Cardiac fibroblast (primary cell): ENCODE data around the gene PDZD7.

ENCODE experiments used
- DNase-seq, 2 donors: peaks; one replicate each; pipeline versions ENCODE4 v3.0.0 to v3.0.0-alpha.2; 2010; ENCODE audit warnings: low read depth in 2 of 2
- H3K4me3 ChIP-seq, 2 donors: replicated peaks in 1 of 2; 1 replicate in 1 of 2; 2 replicates in 1 of 2; pipeline ENCODE4 v1.5.1; 2011; ENCODE audit warnings: low read depth in 2 of 2, low read length in 2 of 2, mild to moderate bottlenecking in 2 of 2, moderate library complexity in 1 of 2
- TF ChIP-seq, protein P1 (sequence below): IDR thresholded peaks from one replicate; pipeline ENCODE4 v1.5.1; 2011; ENCODE audit warnings: low read depth, mild to moderate bottlenecking, low read length, inconsistent platforms

The PDZD7 gene

DNA sequence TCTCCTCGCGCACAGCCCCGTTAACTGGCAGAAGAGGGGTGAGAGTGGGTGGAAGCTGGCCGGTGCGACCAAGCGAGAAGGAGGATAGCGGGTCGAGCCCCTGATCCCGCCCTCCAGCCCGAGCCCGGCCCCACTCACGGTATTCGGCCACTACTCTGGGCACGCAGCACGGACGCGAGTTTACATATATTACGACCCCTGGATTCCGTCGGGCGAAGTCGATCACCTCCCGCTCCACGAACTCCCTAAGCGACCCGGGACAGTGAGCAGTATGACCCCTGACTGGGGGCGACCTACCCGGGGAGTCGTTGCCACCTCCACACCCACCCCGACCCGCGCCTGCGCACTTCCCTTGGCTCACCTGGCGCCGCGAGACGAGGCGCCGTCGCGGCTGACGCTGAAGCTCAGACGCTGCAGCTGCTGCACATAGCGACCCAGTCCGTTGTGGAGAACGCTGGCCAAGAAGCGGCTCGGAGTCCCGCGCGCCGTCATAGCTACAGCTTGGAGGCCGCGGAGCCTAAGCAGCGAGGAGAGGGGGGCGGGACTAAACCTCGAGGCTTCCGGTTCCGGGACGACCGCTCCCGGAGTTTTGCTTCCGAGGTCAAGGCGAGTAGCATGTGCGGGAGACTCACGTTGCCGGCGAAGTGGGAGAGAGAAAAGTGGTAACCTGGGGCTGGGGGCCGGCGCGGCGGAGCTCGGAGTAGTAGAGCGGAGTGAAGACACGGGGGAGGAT, 43.8 kb downstream of the PDZD7 start, which contains the start of the genes MRPL43 and TWNK:
TSS of gene MRPL43 (minus strand) at position 546 of the 733 bp plus-strand sequence. CDS start at position 492, 54 bp downstream.
TSS of gene TWNK (plus strand) at position 592 of the 733 bp plus-strand sequence. CDS start 668 bp downstream, outside the sequence.
- TF ChIP-seq, protein P1, sequence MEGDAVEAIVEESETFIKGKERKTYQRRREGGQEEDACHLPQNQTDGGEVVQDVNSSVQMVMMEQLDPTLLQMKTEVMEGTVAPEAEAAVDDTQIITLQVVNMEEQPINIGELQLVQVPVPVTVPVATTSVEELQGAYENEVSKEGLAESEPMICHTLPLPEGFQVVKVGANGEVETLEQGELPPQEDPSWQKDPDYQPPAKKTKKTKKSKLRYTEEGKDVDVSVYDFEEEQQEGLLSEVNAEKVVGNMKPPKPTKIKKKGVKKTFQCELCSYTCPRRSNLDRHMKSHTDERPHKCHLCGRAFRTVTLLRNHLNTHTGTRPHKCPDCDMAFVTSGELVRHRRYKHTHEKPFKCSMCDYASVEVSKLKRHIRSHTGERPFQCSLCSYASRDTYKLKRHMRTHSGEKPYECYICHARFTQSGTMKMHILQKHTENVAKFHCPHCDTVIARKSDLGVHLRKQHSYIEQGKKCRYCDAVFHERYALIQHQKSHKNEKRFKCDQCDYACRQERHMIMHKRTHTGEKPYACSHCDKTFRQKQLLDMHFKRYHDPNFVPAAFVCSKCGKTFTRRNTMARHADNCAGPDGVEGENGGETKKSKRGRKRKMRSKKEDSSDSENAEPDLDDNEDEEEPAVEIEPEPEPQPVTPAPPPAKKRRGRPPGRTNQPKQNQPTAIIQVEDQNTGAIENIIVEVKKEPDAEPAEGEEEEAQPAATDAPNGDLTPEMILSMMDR = no peak
- peak within 1 kb of the TSS; percentile 97 to 100 for H3K4me3 ChIP-seq
- peak; percentile 73 to 77 for DNase-seq

DNA sequence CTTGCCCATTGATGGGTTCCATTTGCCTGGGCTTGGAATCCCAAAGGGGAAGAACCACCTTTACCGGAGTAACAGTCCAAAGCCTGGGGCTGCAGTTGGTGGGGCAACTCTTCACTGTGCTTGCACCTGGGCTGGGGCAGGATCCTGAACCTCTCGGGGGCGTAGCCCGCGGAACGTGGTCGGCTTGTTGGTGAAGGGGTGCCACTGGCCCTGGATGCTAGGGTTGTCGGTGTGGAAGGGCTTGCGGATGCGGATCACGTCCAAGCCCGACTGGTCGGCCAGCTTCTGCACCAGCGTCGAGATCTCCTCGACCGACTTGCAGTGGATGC, 44.3 kb downstream of the PDZD7 start:
- TF ChIP-seq, protein P1 = no peak

DNA sequence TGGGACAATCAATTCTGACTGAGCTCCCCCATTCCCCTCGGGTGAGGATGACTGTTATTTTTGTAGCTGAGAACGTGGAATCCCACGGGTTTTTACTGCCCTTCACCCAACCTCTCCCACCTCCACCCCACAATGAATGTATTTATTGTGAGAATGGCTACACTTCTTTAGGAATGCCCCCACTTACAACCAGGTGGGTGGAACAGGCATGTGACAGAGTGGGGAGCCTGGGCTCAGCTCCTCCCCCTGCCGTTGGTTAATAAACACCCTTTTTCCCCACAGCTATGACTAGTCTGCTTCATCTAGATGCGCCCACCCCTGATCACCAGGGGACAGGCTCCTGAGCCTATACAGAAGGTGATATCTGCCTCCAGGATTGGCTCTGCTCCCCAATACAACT, 45.6 kb downstream of the PDZD7 start:
- TF ChIP-seq, protein P1 = no peak
- no peak for DNase-seq
- H3K4me3 ChIP-seq = no peak overlapping the region

More for the DNA sequence above, 44.3 kb downstream of the PDZD7 start:
- DNase-seq = no peak
- H3K4me3 ChIP-seq = peak overlapping the region; percentile 97 to 100

DNA sequence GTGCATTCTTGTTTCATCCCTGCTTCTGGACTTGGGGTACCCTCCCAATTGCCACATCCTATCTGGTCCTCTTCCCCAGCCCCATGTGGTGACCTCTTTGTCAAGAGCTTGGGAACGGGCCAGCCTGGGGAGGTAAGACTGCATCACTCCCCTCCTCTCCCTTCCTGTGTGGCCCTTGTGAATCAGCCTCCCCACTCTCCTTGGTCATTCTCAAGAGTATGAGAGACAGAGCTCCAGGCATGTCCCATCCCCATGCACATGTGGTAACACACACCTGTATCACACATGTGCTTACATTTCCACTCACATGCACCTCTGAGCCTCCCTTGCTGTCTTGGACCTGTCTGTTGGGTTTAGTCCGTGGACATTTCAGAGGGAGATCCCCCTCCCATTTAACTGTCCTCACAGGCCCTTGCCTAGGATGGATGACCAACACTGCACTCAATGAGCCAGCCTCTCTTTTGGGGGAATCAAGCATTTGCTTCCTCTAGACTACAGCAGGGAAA, 46.2 kb downstream of the PDZD7 start:
- TF ChIP-seq, protein P1 = no peak
- no peak for DNase-seq
- no peak overlapping the region for H3K4me3 ChIP-seq

DNA sequence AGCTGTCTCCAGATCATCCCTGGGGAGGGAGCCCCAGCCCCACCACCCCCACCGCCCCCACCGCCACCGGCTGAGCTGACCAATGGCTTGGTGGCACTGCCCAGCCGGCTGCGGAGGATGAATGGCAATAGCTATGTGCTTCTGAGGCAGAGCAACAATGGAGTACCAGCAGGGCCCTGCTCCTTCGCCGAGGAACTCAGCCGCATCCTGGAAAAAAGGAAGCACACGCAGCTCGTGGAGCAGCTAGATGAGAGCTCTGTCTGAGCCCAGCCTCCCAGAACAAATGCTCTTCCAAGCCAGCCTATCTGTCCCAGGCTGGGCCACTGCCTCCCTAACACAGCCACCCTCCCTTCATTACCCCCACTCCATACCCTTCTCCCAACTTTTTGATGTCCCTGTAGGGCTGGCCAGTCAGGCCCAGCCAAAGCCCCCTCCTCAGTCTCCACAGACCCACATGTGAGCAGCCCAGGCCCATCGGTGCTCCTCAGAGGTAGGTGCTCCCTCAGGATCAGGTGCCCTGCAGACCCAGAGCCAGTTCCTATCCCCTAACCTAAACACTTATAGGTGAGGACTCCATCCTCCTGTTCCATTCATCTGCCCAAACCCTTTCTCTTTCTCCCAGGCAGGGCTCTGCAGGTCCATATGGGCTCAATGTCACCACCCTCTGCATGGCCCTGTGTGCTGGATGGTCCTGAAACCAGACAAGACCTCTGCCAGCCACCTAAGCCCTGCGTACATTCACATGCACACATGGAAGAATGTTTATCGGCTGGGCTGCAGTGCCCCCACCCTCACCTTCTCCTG, 46.9 kb downstream of the PDZD7 start:
- H3K4me3 ChIP-seq = no peak overlapping the region
- no peak for DNase-seq
- TF ChIP-seq, protein P1 = no peak

DNA sequence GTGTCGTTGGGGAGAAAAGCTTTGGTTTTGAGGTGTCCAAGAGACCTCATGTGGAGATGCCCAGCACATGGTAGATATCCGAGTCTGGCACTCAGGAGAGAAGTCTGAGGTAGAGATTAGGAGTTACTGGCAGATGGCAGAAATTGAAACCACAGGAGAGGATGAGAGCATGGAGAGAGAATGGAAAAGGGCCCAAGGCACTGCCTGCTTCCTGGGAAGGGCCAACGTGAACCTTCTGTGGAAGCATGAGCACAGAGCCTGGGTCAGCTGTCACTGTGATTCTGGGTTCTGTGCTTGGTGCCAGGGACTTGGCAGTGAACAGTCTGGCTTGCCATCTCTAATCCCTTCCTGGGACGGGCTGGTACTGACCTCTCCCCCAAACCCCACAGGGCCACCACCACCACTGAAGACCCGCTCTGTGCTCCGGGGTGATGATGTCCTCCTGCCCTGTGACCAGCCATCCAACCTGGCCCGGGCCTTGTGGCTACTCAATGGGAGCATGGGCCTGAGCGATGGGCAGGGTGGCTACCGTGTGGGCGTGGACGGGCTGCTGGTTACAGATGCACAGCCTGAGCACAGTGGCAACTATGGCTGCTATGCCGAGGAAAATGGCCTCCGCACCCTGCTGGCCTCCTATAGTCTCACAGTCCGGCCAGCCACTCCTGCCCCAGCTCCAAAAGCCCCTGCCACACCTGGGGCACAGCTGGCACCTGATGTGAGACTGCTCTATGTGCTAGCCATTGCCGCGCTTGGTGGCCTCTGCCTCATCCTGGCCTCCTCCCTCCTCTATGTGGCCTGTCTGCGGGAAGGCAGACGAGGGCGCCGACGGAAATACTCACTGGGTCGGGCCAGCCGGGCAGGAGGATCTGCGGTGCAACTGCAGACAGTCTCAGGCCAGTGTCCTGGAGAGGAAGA, 47.8 kb downstream of the PDZD7 start:
- no peak for DNase-seq
- TF ChIP-seq, protein P1 = no peak
- no peak overlapping the region for H3K4me3 ChIP-seq
